DMS114 treated with DMSO at 0.1 percent for 48 hours (cell line): ENCODE measurements around the gene SH2B3.

Source experiments
- DNase-seq: peaks from one replicate; lab custom pipeline; 2025; ENCODE audit not compliant: unreplicated experiment; lab: John Stamatoyannopoulos, UW

SH2B3 gene

GRCh38 chr12:111443086-111443485 lies 37.4 kb downstream of the SH2B3 start:
- DNase-seq = no peak

GRCh38 chr12:111443586-111443985 lies 37.9 kb downstream of the SH2B3 start:
- no peak for DNase-seq

GRCh38 chr12:111444314-111444924 lies 38.7 kb downstream of the SH2B3 start:
- DNase-seq = no peak

- DNase-seq = no peak
These were observed 39.4 kb downstream of the SH2B3 start for GRCh38 chr12:111444925-111445725.

- no peak for DNase-seq
These were observed 40.2 kb downstream of the SH2B3 start for GRCh38 chr12:111445726-111446581.

- DNase-seq = no peak
These were observed 41.2 kb downstream of the SH2B3 start for GRCh38 chr12:111446631-111447570.

GRCh38 chr12:111447571-111448265 lies 42.0 kb downstream of the SH2B3 start:
- DNase-seq = no peak

- DNase-seq = no peak
These were observed 42.6 kb downstream of the SH2B3 start for GRCh38 chr12:111448266-111448830.

GRCh38 chr12:111448846-111449790 lies 43.4 kb downstream of the SH2B3 start:
- no peak for DNase-seq

GRCh38 chr12:111450676-111451075 lies 45.0 kb downstream of the SH2B3 start:
- no peak for DNase-seq

- DNase-seq = no peak
These were observed 45.5 kb downstream of the SH2B3 start for GRCh38 chr12:111451232-111451631.

GRCh38 chr12:111451649-111452129 lies 46.0 kb downstream of the SH2B3 start:
- DNase-seq = peak; percentile 58

- no peak for DNase-seq
These were observed 47.6 kb downstream of the SH2B3 start for GRCh38 chr12:111453071-111453989.

- no peak for DNase-seq
These were observed 48.6 kb downstream of the SH2B3 start for GRCh38 chr12:111454311-111454710.

GRCh38 chr12:111454716-111455447 lies 49.2 kb downstream of the SH2B3 start:
- no peak for DNase-seq

- no peak for DNase-seq
These were observed 50.0 kb downstream of the SH2B3 start for GRCh38 chr12:111455448-111456320.
